ENCODE measurements around the gene DNAJC1. TPM values are rescaled to one million over a fixed set of nuclear protein-coding genes. Genes with fewer than 3 reads are reported as not detected.

Gene DNAJC1
- total and polyA plus RNA-seq, 4 donors, result 21.2 to 48.1 (median 32.5) TPM

GRCh38 chr10:21972584-21972983 is 30.9 kb downstream of the DNAJC1 start (continued):
- TF ChIP-seq CTCF (IDR thresholded peaks at IDR 0.05; ENCODE audit: low read depth, low read length, missing input control) (no peak), JUND (IDR thresholded peaks at IDR 0.05) (no peak), SP1 (IDR thresholded peaks at IDR 0.05) (no peak), HNF4G (IDR thresholded peaks at IDR 0.05) (no peak)
- TF ChIP-seq, protein P1, sequence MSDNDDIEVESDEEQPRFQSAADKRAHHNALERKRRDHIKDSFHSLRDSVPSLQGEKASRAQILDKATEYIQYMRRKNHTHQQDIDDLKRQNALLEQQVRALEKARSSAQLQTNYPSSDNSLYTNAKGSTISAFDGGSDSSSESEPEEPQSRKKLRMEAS (IDR thresholded peaks at IDR 0.05), result no peak

GRCh38 chr10:21969326-21970287 is 33.9 kb downstream of the DNAJC1 start:
- H3K27me3 ChIP-seq (ENCODE audit: control insufficient read depth in 4 of 4, insufficient read depth in 4 of 4, low read length in 3 of 4), result no peaks in the 10 kb centered on the region
- no peak overlapping the region for H3K4me3 ChIP-seq (ENCODE audit: low read depth in 1 of 3, low read length in 3 of 3)
- H3K36me3 ChIP-seq (ENCODE audit: control insufficient read depth in 4 of 4, insufficient read depth in 3 of 4, low read depth in 1 of 4, low read length in 3 of 4), result no peaks in the 10 kb centered on the region
- no peak overlapping the region for H3K9ac ChIP-seq (ENCODE audit: low read depth in 1 of 2, low read length in 2 of 2)
- WGBS, result 94% methylated on average over 5 of the region's 5 CpGs
- H3K9me3 ChIP-seq (ENCODE audit: control insufficient read depth in 4 of 4, low read length in 3 of 4), result no peaks in the 10 kb centered on the region
- TF ChIP-seq YY1 (IDR thresholded peaks at IDR 0.05) (no peak), CTCF (IDR thresholded peaks at IDR 0.05; ENCODE audit: low read depth, low read length, missing input control) (no peak), RXRA (IDR thresholded peaks at IDR 0.05) (no peak), EGR1 (IDR thresholded peaks at IDR 0.05; ENCODE audit: low read depth in 2 of 2) (no peak), HNF4A (conservative IDR thresholded peaks at IDR 0.05) (no peak), NR2F2 (IDR thresholded peaks at IDR 0.05) (no peak), FOXA2 (IDR thresholded peaks at IDR 0.05) (no peak), ATF3 (IDR thresholded peaks at IDR 0.05) (no peak), TAF1 (conservative IDR thresholded peaks at IDR 0.05) (no peak), HNF4G (IDR thresholded peaks at IDR 0.05) (no peak)
- TF ChIP-seq, protein P1 (IDR thresholded peaks at IDR 0.05), result no peak
- TF ChIP-seq, protein P2, sequence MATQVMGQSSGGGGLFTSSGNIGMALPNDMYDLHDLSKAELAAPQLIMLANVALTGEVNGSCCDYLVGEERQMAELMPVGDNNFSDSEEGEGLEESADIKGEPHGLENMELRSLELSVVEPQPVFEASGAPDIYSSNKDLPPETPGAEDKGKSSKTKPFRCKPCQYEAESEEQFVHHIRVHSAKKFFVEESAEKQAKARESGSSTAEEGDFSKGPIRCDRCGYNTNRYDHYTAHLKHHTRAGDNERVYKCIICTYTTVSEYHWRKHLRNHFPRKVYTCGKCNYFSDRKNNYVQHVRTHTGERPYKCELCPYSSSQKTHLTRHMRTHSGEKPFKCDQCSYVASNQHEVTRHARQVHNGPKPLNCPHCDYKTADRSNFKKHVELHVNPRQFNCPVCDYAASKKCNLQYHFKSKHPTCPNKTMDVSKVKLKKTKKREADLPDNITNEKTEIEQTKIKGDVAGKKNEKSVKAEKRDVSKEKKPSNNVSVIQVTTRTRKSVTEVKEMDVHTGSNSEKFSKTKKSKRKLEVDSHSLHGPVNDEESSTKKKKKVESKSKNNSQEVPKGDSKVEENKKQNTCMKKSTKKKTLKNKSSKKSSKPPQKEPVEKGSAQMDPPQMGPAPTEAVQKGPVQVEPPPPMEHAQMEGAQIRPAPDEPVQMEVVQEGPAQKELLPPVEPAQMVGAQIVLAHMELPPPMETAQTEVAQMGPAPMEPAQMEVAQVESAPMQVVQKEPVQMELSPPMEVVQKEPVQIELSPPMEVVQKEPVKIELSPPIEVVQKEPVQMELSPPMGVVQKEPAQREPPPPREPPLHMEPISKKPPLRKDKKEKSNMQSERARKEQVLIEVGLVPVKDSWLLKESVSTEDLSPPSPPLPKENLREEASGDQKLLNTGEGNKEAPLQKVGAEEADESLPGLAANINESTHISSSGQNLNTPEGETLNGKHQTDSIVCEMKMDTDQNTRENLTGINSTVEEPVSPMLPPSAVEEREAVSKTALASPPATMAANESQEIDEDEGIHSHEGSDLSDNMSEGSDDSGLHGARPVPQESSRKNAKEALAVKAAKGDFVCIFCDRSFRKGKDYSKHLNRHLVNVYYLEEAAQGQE (IDR thresholded peaks at IDR 0.05), result no peak
- no peak overlapping the region for H3K27ac ChIP-seq (ENCODE audit: low read depth in 1 of 2, low read length in 2 of 2)
- no peaks in the 10 kb centered on the region for H3K4me1 ChIP-seq (ENCODE audit: control insufficient read depth in 4 of 4, insufficient read depth in 4 of 4, low read length in 3 of 4)
- DNase-seq (ENCODE audit: low spot score), result no peak

Data from liver (tissue), 9 donors.